ENCODE measurements around the gene HOXB9.

DNA sequence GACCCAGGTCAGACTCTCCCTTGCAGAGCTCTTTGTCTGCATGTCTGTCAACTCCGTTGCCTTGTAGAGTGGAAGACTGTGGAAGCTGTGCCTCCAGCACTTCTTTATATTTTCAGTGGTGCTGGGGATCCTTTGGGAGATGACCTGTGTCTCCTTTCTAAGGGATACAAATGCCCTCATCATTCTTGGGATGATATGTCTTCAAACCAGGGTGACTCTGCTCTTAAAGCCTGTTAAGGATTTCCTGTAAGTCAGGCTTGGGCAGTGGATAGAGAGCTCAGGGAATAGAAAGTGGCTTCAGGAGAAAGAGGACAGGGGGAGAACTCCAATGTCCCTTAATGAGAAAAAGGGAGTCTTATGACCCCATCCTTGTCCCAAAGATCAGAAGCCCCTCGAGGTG lies 37.6 kb downstream of the HOXB9 start:
- TF ChIP-seq, protein P1, sequence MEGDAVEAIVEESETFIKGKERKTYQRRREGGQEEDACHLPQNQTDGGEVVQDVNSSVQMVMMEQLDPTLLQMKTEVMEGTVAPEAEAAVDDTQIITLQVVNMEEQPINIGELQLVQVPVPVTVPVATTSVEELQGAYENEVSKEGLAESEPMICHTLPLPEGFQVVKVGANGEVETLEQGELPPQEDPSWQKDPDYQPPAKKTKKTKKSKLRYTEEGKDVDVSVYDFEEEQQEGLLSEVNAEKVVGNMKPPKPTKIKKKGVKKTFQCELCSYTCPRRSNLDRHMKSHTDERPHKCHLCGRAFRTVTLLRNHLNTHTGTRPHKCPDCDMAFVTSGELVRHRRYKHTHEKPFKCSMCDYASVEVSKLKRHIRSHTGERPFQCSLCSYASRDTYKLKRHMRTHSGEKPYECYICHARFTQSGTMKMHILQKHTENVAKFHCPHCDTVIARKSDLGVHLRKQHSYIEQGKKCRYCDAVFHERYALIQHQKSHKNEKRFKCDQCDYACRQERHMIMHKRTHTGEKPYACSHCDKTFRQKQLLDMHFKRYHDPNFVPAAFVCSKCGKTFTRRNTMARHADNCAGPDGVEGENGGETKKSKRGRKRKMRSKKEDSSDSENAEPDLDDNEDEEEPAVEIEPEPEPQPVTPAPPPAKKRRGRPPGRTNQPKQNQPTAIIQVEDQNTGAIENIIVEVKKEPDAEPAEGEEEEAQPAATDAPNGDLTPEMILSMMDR (conservative IDR thresholded peaks at IDR 0.05; ENCODE audit: low read length), result no peak
- 0 out of 2 replicates have a peak, but pooled peaks have one; percentile 5 for TF ChIP-seq EZH2phosphoT487 (IDR thresholded peaks at IDR 0.05; ENCODE audit: borderline replicate concordance, low read depth, low read length)
